HG03521 (cell line): ENCODE data around the gene GALNT13.
"Not testable (repeated sequence)": the region's sequence is repeated elsewhere in the genome, so short reads cannot be mapped to it uniquely, and the experiment has no call there.

Source experiments
- ATAC-seq: cut with Tn5 transposase; IDR thresholded peaks from one replicate; pipeline ENCODE4 v1.9.1; 2021; ENCODE audit warnings: mild to moderate bottlenecking, moderate library complexity; ENCODE audit not compliant: unreplicated experiment

Gene GALNT13

DNA sequence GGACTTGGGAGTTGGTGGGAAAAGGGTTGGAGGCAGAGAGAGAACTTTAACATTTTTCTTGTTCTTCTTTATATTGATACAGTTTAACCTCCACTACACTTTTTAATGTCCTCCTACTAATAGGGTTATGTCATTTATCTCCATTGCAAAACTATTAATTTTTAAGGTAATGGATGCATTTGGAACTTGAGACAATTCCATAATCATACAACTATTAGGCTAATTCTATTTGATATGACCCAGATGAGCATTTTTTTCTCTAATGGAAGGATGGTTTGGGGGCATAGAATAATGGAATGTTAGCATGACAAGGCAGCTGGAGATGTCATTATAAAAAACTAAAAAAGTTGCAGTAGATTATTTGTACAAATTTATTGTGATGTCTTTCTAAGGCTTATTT is 587.6 kb downstream of the GALNT13 start:
- ATAC-seq, result no peak

DNA sequence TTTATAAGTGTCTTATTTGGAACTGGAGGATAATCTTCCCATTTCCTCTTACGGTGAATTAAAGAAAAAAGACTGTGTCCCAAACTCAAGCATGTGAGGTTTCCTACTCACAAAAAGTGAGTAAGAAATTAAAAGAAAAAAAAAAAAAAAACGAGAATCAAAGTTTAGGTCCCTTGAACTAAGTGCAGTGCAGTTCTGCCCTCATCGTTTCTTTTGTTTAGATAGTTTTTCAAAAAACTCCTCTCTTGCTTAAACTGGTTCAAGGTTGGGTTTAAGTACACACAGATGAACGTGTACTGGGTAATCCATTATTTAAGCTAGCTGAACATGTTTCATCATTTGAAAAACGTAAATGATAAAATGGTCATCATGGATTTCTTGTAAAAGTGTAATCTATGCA is 590.9 kb downstream of the GALNT13 start:
- no peak for ATAC-seq

- no peak for ATAC-seq
Observed at GRCh38 chr2:154466226-154466625, 594.5 kb downstream of the GALNT13 start.

GRCh38 chr2:154470376-154470775 is 598.7 kb downstream of the GALNT13 start:
- no peak for ATAC-seq

GRCh38 chr2:154471492-154471891 is 599.8 kb downstream of the GALNT13 start:
- not testable (repeated sequence) for ATAC-seq

- ATAC-seq, result no peak
Observed at GRCh38 chr2:154477319-154477718, 605.6 kb downstream of the GALNT13 start.

- no peak for ATAC-seq
Observed at GRCh38 chr2:154480521-154480920, 608.8 kb downstream of the GALNT13 start.

DNA sequence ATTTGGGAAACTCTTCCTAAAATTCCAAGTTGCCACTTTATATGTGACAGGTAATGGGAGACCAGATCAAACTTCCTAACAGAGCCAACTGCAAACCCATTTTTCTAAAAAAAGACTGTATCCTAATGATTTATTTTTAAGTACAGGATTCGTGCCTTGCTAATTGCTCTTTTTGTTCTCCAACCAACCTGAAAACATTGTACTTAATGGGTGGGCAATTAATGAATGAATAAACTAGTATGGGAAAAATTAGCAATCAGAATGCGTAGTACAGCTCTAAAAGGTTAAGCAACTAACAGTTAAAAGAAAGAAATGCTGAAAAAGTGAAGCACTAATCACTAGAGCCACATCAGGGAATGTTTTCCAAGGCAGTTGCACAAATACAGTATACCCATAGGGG is 609.6 kb downstream of the GALNT13 start:
- ATAC-seq, result no peak

DNA sequence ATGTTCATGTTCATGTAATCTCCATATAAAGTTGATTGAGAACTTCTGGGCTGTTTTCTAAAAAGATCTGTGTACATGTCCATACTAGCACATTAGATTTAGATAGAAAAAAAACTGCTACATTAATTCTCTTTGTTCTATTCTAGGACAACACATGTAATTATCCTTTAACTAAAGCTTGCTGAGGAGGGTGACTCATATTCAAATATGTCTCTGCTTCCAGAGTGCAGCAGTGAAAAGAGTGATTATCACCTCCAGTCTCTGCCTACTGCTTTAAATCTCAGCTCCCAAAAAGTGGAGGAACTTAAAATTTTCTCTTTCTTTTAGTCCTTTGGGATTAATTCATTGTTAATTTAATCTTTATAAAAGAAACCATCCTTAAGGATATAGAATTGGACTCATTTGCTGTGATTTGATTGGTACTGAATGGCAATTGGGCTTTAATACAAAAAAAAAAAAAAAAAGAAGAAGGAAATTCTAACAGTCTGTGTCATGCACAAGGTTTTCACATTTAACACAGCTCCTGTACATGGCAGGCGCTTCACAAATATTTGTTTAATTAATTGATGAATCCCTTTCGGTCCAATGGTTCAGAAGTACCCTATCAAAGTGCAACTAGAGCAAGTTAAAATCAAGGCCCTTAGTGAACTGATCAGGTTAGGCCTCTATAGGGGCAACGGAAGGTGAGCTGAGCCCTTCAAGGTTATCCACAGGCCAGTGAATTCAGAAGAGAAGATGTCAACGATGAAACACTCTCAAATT is 612.8 kb downstream of the GALNT13 start:
- ATAC-seq, result no peak

- no peak for ATAC-seq
Observed at GRCh38 chr2:154488801-154489200, 617.1 kb downstream of the GALNT13 start.

DNA sequence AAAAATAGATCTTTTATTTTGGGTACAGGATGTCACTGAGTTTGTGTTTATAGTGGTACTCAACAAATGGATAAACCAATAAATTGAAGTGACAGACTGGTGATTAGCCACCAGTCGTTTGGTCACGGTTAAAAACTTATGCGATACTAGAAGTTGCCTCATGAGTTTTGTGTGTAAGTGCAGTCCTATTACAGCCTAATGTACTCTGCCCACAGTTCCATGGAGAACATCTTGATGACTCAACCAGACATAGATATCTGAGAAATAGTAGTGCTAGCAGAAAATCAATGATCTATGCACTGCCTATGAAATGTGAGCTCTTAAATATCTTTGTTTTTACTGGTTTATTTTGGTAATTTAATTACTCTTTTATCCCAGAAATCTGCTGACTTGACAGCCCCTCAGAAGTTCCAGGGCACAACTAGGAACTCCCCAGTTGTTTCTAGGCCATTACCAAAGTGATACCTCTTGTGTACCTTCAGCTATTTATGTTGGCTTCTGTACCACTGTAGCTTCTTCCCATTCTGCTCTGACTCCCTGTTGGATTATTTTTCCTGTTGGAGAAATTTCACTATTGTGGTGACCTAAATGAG is 617.6 kb downstream of the GALNT13 start:
- ATAC-seq, result no peak

- no peak for ATAC-seq
Observed at GRCh38 chr2:154490530-154490929, 618.8 kb downstream of the GALNT13 start.

DNA sequence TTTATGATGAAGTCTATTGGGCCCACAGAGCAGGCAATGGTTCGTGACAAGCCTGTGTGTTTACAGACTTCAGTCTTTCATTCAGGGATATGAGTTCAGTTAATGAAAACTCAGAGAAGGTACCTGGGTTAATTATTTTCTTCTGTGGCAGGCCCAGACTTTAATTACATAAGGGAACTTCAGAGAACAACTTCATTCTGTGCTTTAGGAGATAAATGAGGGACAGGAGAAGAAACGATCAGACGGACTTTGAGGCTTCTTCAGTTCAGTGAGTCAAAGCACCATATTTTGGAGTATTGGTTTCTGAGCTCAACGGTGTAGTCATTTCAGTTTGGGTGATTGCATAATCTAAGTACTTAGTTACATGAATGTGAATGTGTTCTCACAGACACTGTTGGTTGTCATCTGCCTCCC is 623.7 kb downstream of the GALNT13 start:
- no peak for ATAC-seq

DNA sequence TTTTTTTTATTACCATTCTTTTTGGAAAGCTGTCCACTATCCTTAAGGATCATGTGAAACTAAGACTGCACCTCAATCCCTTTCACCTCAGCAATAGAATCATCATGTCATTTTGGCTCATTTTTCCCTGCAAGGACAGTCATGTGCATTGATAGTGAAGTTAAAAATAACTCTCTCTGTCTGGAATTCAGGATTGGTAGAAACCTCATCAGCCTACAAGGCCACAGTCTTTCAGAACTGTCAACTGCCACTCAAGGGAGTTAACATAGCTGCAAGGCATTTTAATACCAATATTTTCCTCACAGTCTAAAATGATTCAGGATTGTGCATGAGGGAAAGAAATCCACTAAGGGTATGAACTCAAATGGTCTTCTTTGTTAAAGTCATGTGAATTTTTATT is 625.3 kb downstream of the GALNT13 start:
- ATAC-seq, result no peak
